ENCODE results near the gene ANKMY1.

The ANKMY1 gene

DNA sequence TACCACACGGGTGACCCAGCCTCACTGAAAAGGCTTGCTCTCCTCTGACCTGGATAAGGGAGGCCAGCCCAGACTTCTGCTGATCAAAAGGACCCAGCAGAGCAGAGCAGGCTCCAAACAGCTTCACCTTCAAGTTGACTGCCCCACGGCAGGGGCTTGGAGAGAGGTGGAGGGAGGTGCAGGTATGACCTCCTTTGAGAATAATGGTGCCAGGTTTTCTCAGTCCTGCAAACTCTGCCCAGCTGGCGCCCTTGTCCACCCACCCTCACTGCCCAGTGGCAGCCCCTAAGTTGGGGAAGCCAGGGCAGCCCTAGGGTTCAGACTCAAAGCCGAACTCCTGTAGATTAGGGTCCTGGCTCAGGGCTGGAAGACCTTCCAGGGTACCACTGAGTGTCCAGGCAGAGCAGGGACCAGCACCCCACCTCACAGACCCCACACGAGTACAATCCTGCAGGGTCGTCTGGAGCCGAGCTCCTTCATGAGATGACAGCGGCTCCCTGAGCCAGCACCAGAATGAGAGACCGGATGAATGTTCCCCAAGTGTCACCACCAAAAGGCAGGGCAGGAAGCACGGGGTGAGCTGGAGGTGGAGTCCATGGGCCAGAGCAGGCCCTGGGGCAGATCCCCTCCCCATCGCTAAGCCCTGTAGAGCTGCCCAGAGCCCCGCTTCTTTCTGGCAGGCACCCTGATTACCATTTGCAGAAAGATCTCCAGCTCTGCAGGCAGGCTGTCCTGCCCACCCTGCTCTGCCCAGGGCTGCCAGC lies 125.9 kb downstream of the ANKMY1 start:
- no peak for DNase-seq

DNA sequence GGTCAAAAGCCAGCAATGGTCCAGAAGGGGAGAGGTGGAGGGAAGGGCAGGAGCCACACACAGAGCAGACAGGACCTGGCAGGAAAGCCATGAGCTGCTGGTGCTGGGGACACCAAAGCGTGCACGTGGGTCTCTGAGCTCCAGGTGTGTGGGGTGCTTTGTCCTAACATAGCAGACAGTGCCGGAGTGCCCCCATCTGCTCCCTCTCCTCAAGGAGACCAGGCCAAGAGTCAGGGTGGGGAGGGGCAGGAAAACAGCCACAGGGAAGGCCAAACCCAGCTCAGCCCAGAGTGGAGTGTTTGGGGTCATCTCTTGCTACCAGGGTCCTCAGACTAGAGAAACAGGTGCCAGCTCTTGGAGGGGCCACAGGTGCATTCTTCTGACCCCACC lies 126.5 kb downstream of the ANKMY1 start:
- DNase-seq, result no peak

DNA sequence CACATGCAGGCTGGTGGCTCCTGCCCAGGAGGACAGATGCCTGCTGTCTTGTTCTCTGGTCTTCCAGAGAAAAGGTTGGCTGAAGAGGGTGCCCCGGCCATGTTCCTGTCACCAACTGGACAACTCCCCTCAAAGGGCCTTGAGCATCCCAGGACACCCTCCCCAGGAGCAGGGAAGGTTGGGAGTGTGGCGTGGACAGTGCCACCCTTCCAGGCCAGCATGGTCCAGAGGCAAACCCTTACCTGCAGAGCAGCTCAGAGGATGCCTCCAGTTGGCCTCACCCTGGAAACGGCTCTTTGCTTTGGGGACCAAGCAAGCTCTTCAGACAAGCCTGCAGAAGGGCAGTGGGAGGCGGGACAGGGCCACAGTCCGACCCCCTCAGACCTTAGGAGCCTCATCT lies 127.2 kb downstream of the ANKMY1 start:
- DNase-seq, result no peak

DNA sequence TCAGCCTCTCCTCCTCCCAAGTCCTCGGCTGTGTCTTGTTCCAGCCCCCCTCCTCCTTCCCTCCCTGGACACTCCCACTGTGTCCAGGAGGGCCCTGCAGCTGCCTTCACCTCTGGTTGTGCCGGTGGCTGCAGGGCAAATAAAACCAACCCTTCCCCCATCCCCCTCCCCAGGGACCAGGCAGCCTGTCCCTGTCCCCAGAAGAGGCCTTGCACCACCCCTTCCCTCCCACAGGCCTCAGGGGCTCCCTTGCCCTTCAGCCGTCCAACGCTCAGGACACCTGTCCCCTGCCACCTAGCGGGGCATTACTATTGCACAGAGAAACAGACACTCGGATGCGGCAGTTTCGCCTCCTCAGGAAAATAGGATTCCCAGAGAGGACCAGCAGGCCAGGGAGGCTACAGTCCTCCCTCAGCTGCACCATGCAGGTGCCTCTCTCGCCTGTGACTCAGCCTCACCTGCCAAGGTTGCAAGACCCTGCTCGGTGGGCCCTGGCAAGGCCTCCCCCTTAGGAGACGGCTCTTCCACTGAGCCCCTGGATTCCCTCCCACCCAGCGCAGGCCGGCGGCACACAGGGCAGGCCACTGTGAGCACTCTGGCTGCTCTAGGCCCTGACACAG lies 127.8 kb downstream of the ANKMY1 start:
- DNase-seq, result no peak

All from inflammatory macrophage treated with lipopolysaccharide for 1 hour (primary cell).